ENCODE measurements around the gene ZNF281.

ZNF281 gene

DNA sequence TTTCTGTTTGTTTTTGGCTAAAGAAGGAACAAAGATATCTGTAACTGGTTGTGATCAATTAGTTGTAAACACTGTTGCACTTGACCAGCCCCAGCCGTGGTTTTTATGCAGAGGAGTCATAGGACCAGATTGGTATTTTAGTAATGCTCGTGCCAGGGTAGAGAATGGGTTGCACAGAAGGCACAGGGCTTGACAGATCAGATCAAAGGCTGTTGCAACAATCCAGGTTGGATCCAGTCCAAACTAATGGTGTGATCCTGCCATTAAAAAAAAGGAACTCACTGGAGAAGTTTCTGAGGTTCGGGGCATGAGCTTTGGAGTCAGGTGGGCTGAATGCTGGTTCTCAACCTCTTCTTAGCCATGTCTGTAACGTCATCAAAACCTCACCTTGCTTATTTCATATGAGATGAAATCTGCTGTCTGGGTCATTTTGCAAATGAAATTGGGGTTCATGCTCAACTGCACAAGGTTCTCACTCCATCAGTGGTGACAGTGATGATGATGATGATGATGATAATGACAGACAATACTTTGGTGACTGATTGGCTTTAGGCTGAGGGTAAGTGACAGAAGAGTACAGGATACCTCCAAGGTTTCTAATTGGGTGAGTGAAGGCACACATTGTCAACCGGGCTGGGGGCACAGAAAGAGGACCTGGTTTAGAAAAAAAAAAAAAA, 43.1 kb downstream of the ZNF281 start:
- TF ChIP-seq, protein P1, sequence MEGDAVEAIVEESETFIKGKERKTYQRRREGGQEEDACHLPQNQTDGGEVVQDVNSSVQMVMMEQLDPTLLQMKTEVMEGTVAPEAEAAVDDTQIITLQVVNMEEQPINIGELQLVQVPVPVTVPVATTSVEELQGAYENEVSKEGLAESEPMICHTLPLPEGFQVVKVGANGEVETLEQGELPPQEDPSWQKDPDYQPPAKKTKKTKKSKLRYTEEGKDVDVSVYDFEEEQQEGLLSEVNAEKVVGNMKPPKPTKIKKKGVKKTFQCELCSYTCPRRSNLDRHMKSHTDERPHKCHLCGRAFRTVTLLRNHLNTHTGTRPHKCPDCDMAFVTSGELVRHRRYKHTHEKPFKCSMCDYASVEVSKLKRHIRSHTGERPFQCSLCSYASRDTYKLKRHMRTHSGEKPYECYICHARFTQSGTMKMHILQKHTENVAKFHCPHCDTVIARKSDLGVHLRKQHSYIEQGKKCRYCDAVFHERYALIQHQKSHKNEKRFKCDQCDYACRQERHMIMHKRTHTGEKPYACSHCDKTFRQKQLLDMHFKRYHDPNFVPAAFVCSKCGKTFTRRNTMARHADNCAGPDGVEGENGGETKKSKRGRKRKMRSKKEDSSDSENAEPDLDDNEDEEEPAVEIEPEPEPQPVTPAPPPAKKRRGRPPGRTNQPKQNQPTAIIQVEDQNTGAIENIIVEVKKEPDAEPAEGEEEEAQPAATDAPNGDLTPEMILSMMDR (IDR thresholded peaks at IDR 0.05; ENCODE audit: low read depth, low read length), result no peak
- H3K9me3 ChIP-seq, result no peaks in the 10 kb centered on the region
- no peaks in the 10 kb centered on the region for H3K4me1 ChIP-seq
- H3K27me3 ChIP-seq, result peaks cover 3% of the 10 kb centered on the region; the same call in 1 of the 2 replicates
- no peaks in the 10 kb centered on the region for H3K36me3 ChIP-seq
- no peak overlapping the region for H3K4me3 ChIP-seq (ENCODE audit: low read depth, low read length)
- DNase-seq, result no peak

DNA sequence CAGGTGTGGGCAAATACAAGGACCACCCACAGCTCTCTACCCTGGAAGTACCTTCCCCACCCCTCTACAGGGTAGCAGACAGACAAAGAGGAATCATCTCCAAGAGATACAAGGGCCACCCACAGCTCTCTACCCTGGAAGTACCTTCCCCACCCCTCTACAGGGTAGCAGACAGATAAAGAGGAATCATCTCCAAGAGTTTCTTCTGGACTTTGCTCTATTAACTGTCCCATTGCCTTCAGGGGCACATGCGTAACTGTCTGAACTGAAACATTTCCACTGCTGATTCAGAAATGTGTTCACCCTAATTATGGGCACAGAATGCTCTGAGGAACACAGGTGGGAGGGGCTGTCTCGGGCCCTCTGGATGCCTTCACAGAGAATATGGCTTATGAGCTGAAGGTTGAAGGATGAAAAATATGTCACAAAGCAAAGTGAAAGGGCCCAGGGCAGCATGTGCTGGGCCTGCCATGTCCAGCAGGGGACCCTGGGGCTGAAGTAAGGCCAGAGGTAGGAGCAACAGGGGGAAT, 43.9 kb downstream of the ZNF281 start:
- H3K4me3 ChIP-seq (ENCODE audit: low read depth, low read length), result no peak overlapping the region
- no peaks in the 10 kb centered on the region for H3K9me3 ChIP-seq
- peaks cover 3% of the 10 kb centered on the region; the same call in 1 of the 2 replicates for H3K27me3 ChIP-seq
- H3K4me1 ChIP-seq, result no peaks in the 10 kb centered on the region
- DNase-seq, result no peak
- H3K36me3 ChIP-seq, result no peaks in the 10 kb centered on the region
- TF ChIP-seq, protein P1 (IDR thresholded peaks at IDR 0.05; ENCODE audit: low read depth, low read length), result no peak

DNA sequence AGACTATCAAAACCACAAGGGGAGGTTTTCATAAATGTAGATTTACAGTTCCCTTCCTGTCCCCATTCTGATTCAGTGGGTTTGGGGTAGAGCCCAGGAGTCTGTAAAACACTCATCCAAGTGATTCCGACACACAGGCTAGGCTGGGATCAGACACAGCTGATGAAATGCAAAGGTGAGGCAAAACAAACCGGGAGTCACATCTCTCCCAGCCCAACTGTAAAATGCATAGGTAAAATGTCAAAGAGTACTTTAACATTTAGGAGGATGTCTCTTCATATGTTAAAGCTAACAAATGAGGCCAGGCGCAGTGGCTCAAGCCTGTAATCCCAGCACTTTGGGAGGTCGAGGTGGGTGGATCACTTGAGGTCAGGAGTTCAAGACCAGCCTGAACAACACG, 45.0 kb downstream of the ZNF281 start:
- DNase-seq, result no peak
- no peaks in the 10 kb centered on the region for H3K4me1 ChIP-seq
- TF ChIP-seq, protein P1 (IDR thresholded peaks at IDR 0.05; ENCODE audit: low read depth, low read length), result no peak
- no peak overlapping the region for H3K4me3 ChIP-seq (ENCODE audit: low read depth, low read length)
- H3K27me3 ChIP-seq, result 0 out of 2 replicates have a peak, but pooled peaks cover under 1% of the 10 kb centered on the region
- H3K9me3 ChIP-seq, result no peaks in the 10 kb centered on the region
- no peaks in the 10 kb centered on the region for H3K36me3 ChIP-seq

DNA sequence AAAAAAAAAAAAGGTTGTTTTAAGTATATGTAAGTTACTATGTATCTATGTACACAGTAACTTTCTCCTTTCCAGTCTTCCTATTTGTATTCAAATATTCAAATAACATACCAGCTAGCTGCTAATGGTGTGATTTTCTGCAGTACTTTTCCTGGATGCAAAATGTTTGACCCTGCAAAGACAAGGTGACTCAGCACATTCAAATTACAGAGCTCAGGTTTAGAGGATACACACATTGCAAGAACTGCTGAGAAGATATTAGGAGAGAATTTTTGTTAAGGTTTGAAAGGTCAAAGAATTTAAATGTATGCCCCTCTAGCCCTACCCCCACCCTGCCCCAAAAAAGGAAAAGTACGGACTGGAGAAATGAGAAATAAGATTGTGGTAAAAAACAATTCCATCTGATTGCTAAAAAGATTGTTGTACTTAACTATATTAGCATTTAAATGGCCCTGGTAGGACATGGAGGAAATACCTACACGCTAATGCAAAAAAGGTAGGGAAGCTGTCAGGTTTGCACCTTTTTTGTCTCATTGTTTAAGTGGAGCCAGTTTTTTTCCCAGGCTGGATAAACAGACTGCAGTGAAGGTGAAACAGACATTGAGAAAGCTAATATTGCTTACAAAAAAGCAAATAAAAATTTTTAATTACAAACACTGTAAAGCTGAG, 45.6 kb downstream of the ZNF281 start:
- Histone ChIP-seq H3K9me3 (no peaks in the 10 kb centered on the region), H3K36me3 (no peaks in the 10 kb centered on the region), H3K27me3 (no peaks in the 10 kb centered on the region), H3K4me1 (no peaks in the 10 kb centered on the region), H3K4me3 (ENCODE audit: low read depth, low read length) (no peak overlapping the region)
- TF ChIP-seq, protein P1 (IDR thresholded peaks at IDR 0.05; ENCODE audit: low read depth, low read length), result no peak
- no peak for DNase-seq

DNA sequence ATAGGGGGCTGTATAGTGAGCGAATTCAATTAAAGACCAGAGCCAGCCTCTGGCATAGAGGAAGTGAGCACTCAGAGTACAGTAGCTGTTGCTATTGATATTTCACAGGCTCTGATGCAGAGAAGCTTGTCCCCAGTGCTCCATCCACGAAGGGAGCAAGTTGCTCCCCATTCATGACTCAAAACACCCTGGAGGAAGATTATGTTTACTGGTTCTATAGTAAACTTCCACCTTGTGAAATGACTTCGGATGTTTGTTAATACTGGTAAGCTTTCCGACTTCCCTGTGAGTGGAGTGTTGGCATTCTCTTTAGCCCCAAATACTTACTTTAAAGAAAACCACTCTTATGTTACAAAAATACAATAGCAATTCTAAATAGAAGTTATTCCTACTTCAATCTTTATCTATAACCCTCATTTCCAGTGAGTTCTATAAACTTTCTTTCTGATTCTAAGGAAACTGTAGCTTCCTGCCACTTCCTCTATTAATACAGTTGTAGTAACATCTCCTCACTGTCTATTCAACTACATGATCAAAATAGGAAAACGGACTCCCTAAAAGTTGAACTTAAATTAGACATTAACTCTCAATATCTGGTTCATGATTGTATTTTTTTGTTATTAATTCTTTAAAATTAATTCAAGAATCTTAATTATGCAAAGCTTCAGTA, 46.4 kb downstream of the ZNF281 start:
- Histone ChIP-seq H3K4me1 (no peaks in the 10 kb centered on the region), H3K4me3 (ENCODE audit: low read depth, low read length) (no peak overlapping the region)

More for the DNA sequence above, 46.4 kb downstream of the ZNF281 start:
- H3K9me3 ChIP-seq, result no peaks in the 10 kb centered on the region
- no peak for DNase-seq
- H3K27me3 ChIP-seq, result no peaks in the 10 kb centered on the region
- H3K36me3 ChIP-seq, result no peaks in the 10 kb centered on the region
- TF ChIP-seq, protein P1 (IDR thresholded peaks at IDR 0.05; ENCODE audit: low read depth, low read length), result no peak
